CD8-positive, alpha-beta memory T cell (primary cell): ENCODE measurements around the gene DDX21. TPM values are rescaled to one million over a fixed set of nuclear protein-coding genes. Genes with fewer than 3 reads are reported as not detected.
"Not testable (repeated sequence)": the region's sequence is repeated elsewhere in the genome, so short reads cannot be mapped to it uniquely, and the experiment has no call there.

Experiments
- CTCF ChIA-PET: fragments of 350-600 bp; sonication (Branson Sonifier 250); formaldehyde crosslinking; loops from one replicate; lab custom pipeline; 2021; ENCODE audit warnings: antibody characterized with exemption; lab: Charles Lee
- POLR2A ChIA-PET: fragments of 350-600 bp; sonication (Branson Sonifier 250); formaldehyde crosslinking; loops from one replicate; lab custom pipeline; 2021; ENCODE audit warnings: antibody characterized with exemption; lab: Charles Lee
- DNase-seq, 5 donors: peaks; one replicate each; pipeline versions ENCODE4 v3.0.0 to v3.0.0-alpha.2; 2020 to 2022; ENCODE audit warnings: mixed read lengths in 1 of 5
- H3K27ac ChIP-seq: one replicate; pipeline ENCODE4 v1.7.0; 2013; ENCODE audit warnings: low read depth, mild to moderate bottlenecking, low read length, moderate library complexity
- H3K27me3 ChIP-seq: 2 replicates; pipeline ENCODE4 v1.7.0; 2013; ENCODE audit warnings: low read length, mild to moderate bottlenecking; ENCODE audit not compliant: insufficient read depth, poor library complexity, severe bottlenecking
- H3K36me3 ChIP-seq: 2 replicates; pipeline ENCODE4 v1.7.0; 2013; ENCODE audit warnings: mild to moderate bottlenecking, low read length, moderate library complexity; ENCODE audit not compliant: insufficient read depth
- H3K4me1 ChIP-seq: 2 replicates; pipeline ENCODE4 v1.7.0; 2013; ENCODE audit warnings: mild to moderate bottlenecking, low read length, moderate library complexity; ENCODE audit not compliant: insufficient read depth
- H3K4me3 ChIP-seq: 2 replicates; pipeline ENCODE4 v1.7.0; 2013; ENCODE audit warnings: mild to moderate bottlenecking, low read length
- H3K9me3 ChIP-seq: 2 replicates; pipeline ENCODE4 v1.7.0; 2013; ENCODE audit warnings: mild to moderate bottlenecking, low read length
- H3K27ac Mint-ChIP-seq, 8 donors: one replicate each; pipeline ENCODE4 v1.8.0; 2020 to 2021; ENCODE audit warnings: mixed read lengths in 8 of 8, mild to moderate bottlenecking in 6 of 8, inconsistent platforms in 3 of 8, moderate library complexity in 3 of 8
- H3K27me3 Mint-ChIP-seq, 2 donors: one replicate each; pipeline ENCODE4 v1.8.0; 2020 to 2021; ENCODE audit warnings: mixed read lengths in 2 of 2, mild to moderate bottlenecking in 1 of 2, moderate library complexity in 1 of 2
- H3K36me3 Mint-ChIP-seq, 3 donors: one replicate each; pipeline ENCODE4 v1.8.0; 2020 to 2021; ENCODE audit warnings: mixed read lengths in 3 of 3, inconsistent platforms in 1 of 3, mild to moderate bottlenecking in 1 of 3
- H3K4me1 Mint-ChIP-seq, 3 donors: one replicate each; pipeline ENCODE4 v1.8.0; 2020 to 2021; ENCODE audit warnings: mixed read lengths in 3 of 3, inconsistent platforms in 1 of 3, mild to moderate bottlenecking in 1 of 3
- H3K4me3 Mint-ChIP-seq, 7 donors: one replicate each; pipeline ENCODE4 v1.8.0; 2020 to 2021; ENCODE audit warnings: mixed read lengths in 7 of 7, mild to moderate bottlenecking in 6 of 7, moderate library complexity in 4 of 7, inconsistent platforms in 2 of 7
- H3K9me3 Mint-ChIP-seq, 5 donors: one replicate each; pipeline ENCODE4 v1.8.0; 2020 to 2022; ENCODE audit warnings: mixed read lengths in 5 of 5, mild to moderate bottlenecking in 3 of 5, moderate library complexity in 2 of 5, inconsistent platforms in 1 of 5
- polyA plus RNA-seq: library from polyadenylated mRNA; unstranded; fragments of 300-500 nt; fragmentation: Illumina TruSeq; gene quantifications from one replicate; pipeline ENCODE4 v1.2.3, GENCODE V29; 2021
- total RNA-seq, 2 experiments: library from RNA; stranded (reverse); gene quantifications; one replicate each; pipeline ENCODE4 v1.2.3, GENCODE V29; 2021

The DDX21 gene
- total and polyA plus RNA-seq, 3 experiments from 2014 or later: 23.1 to 286 (median 275) TPM

- Histone ChIP-seq H3K9me3 (no peaks in the 10 kb centered on the region), H3K27me3 (no peaks in the 10 kb centered on the region), H3K36me3 (peaks cover 35% of the 10 kb centered on the region), H3K4me3 (no peak overlapping the region), H3K27ac (no peak overlapping the region), H3K4me1 (peaks cover 18% of the 10 kb centered on the region)
- DNase-seq: no peak
- Mint-ChIP-seq H3K27ac (peak overlapping the region in 5 of 8 donors; percentile 15 to 53 (median 43)), H3K27me3 (peaks cover 0 to 3% of the 10 kb centered on the region in 2 donors), H3K9me3 (no peaks in the 10 kb centered on the region), H3K4me3 (peak overlapping the region in 5 of 7 donors; percentile 13 to 75 (median 48)), H3K36me3 (peaks cover 3 to 70% (median 7%) of the 10 kb centered on the region in 3 donors), H3K4me1 (peaks cover 47 to 62% (median 58%) of the 10 kb centered on the region in 3 donors)
- CTCF ChIA-PET: interaction anchor here (1.2 kb wide), 1 partner anchor 11 kb away, joined by 3 read pairs; no protein-coding TSS in a partner anchor
- POLR2A ChIA-PET: interaction anchor here (0.6 kb wide), 1 partner anchor 239 kb away, joined by 3 read pairs; the partner anchor contains the start of gene CCAR1
Observed at GRCh38 chr10:68959695-68960527, 3.9 kb downstream of the DDX21 start.

DNA sequence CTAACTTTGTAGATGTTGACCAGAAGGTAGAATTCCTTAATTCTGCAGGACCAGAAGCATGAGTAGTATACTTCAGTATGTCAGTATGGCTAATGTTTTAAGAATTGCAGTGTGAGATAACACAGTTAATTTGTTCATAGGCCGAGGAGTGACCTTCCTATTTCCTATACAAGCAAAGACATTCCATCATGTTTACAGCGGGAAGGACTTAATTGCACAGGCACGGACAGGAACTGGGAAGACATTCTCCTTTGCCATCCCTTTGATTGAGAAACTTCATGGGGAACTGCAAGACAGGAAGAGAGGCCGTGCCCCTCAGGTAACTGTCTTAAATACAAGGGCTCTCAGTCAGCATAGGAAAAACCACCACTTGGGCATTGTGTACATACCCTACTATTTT is 7.2 kb downstream of the DDX21 start:
- peaks cover 12 to 81% (median 17%) of the 10 kb centered on the region in 3 donors for H3K36me3 Mint-ChIP-seq
- Histone ChIP-seq H3K36me3 (peaks cover 62% of the 10 kb centered on the region), H3K4me3 (no peak overlapping the region), H3K27ac (no peak overlapping the region), H3K9me3 (no peaks in the 10 kb centered on the region), H3K4me1 (peaks cover 8% of the 10 kb centered on the region), H3K27me3 (no peaks in the 10 kb centered on the region)
- no peaks in the 10 kb centered on the region for H3K27me3 Mint-ChIP-seq
- H3K27ac Mint-ChIP-seq: no peak overlapping the region
- no peaks in the 10 kb centered on the region for H3K9me3 Mint-ChIP-seq
- H3K4me1 Mint-ChIP-seq: peaks cover 32 to 39% (median 36%) of the 10 kb centered on the region in 3 donors
- ChIA-PET CTCF (no interaction called here), POLR2A (no interaction called here)
- DNase-seq: no peak
- no peak overlapping the region for H3K4me3 Mint-ChIP-seq

DNA sequence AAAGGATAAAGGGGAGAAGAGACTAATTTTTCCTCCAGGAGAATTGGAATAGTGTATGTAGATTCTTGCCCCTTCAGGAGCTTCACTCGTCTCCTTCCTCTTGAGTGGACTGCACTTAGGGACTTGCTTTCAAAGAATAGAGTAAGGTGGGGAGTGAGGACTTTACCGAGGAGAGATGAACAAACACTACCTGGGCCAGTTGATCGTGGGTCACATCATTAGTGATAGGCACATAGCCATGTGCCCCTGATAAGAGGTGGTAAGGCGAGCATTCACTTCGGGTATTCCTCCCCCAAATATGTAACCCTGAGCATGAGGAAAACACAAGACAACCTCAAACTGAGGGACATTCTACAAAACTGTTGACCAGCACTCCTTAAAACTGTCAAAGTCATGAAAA is 18.0 kb downstream of the DDX21 start:
- no peak for DNase-seq
- Mint-ChIP-seq H3K4me1 (peaks cover 9 to 14% (median 13%) of the 10 kb centered on the region in 3 donors), H3K4me3 (no peak overlapping the region), H3K9me3 (no peaks in the 10 kb centered on the region), H3K36me3 (peaks cover 15 to 84% (median 33%) of the 10 kb centered on the region in 3 donors), H3K27me3 (no peaks in the 10 kb centered on the region), H3K27ac (peak overlapping the region in 1 of 8 donors; percentile 14)
- H3K4me3 ChIP-seq: no peak overlapping the region
- peaks cover 64% of the 10 kb centered on the region for H3K36me3 ChIP-seq
- H3K27ac ChIP-seq: no peak overlapping the region
- H3K4me1 ChIP-seq: no peaks in the 10 kb centered on the region
- H3K9me3 ChIP-seq: no peaks in the 10 kb centered on the region
- POLR2A ChIA-PET: no interaction called here
- CTCF ChIA-PET: no interaction called here
- H3K27me3 ChIP-seq: no peaks in the 10 kb centered on the region

- DNase-seq, H3K9me3 Mint-ChIP-seq, H3K4me3 ChIP-seq, H3K27me3 Mint-ChIP-seq, H3K4me3 Mint-ChIP-seq, CTCF ChIA-PET, H3K9me3 ChIP-seq, H3K4me1 Mint-ChIP-seq, H3K27me3 ChIP-seq, POLR2A ChIA-PET, H3K27ac ChIP-seq, H3K4me1 ChIP-seq: not testable (repeated sequence)
- peaks cover 64% of the 10 kb centered on the region for H3K36me3 ChIP-seq
- H3K27ac Mint-ChIP-seq: peak overlapping the region in 2 of 8 donors; percentile 39 to 73
- peaks cover 8 to 88% (median 33%) of the 10 kb centered on the region in 3 donors for H3K36me3 Mint-ChIP-seq
Observed at GRCh38 chr10:68975936-68976473, 20.0 kb downstream of the DDX21 start.

- H3K4me1 ChIP-seq, H3K27me3 Mint-ChIP-seq, H3K4me3 ChIP-seq, H3K9me3 ChIP-seq, H3K4me1 Mint-ChIP-seq, H3K27ac ChIP-seq, DNase-seq, H3K9me3 Mint-ChIP-seq, H3K4me3 Mint-ChIP-seq, POLR2A ChIA-PET, H3K27me3 ChIP-seq: not testable (repeated sequence)
- peaks cover 52% of the 10 kb centered on the region for H3K36me3 ChIP-seq
- CTCF ChIA-PET: interaction anchor here (1.3 kb wide), 1 partner anchor 25 kb away, joined by 3 read pairs; no protein-coding TSS in a partner anchor
- Mint-ChIP-seq H3K36me3 (peaks cover 8 to 86% (median 23%) of the 10 kb centered on the region in 3 donors), H3K27ac (peak overlapping the region in 1 of 8 donors; percentile 29)
Observed at GRCh38 chr10:68979738-68980137, 23.8 kb downstream of the DDX21 start.

- Histone ChIP-seq H3K4me1 (no peaks in the 10 kb centered on the region), H3K36me3 (peaks cover 47% of the 10 kb centered on the region), H3K27me3 (no peaks in the 10 kb centered on the region), H3K9me3 (no peaks in the 10 kb centered on the region), H3K27ac (no peak overlapping the region), H3K4me3 (no peak overlapping the region)
- H3K4me3 Mint-ChIP-seq: no peak overlapping the region
- no peak for DNase-seq
- no peaks in the 10 kb centered on the region for H3K27me3 Mint-ChIP-seq
- no peaks in the 10 kb centered on the region for H3K9me3 Mint-ChIP-seq
- ChIA-PET POLR2A (interaction anchor here (0.5 kb wide), 1 partner anchor 125 kb away, joined by 10 read pairs; no protein-coding TSS in a partner anchor), CTCF (interaction anchor here (0.8 kb wide), 1 partner anchor 11 kb away, joined by 3 read pairs; no protein-coding TSS in a partner anchor)
- H3K27ac Mint-ChIP-seq: peak overlapping the region in 2 of 8 donors; percentile 45 to 83
- peaks cover 4 to 82% (median 20%) of the 10 kb centered on the region in 3 donors for H3K36me3 Mint-ChIP-seq
- peaks cover 0 to 4% (median 4%) of the 10 kb centered on the region in 3 donors for H3K4me1 Mint-ChIP-seq
Observed at GRCh38 chr10:68981074-68981473, 25.1 kb downstream of the DDX21 start.

- POLR2A ChIA-PET: no interaction called here
- Histone ChIP-seq H3K4me3 (no peak overlapping the region), H3K27me3 (no peaks in the 10 kb centered on the region), H3K4me1 (no peaks in the 10 kb centered on the region), H3K36me3 (peaks cover 42% of the 10 kb centered on the region), H3K27ac (no peak overlapping the region), H3K9me3 (no peaks in the 10 kb centered on the region)
- Mint-ChIP-seq H3K36me3 (peaks cover 4 to 71% (median 19%) of the 10 kb centered on the region in 3 donors), H3K27me3 (no peaks in the 10 kb centered on the region), H3K9me3 (no peaks in the 10 kb centered on the region), H3K4me1 (peaks cover 4 to 8% (median 8%) of the 10 kb centered on the region in 3 donors), H3K4me3 (no peak overlapping the region), H3K27ac (no peak overlapping the region)
- DNase-seq: no peak
- CTCF ChIA-PET: no interaction called here
Observed at GRCh38 chr10:68982389-68982788, 26.4 kb downstream of the DDX21 start.
